GM23338 (cell line): ENCODE measurements around the gene NABP1. TPM values are rescaled to one million over a fixed set of nuclear protein-coding genes. Genes with fewer than 3 reads are reported as not detected.

ENCODE experiments used
- ATAC-seq: fragments of 200-7000 bp; cut with Tn5 transposase; 3 replicates; pipeline ENCODE4 v1.9.1; 2020
- DNase-seq: peaks from one replicate; pipeline ENCODE4 v3.0.0-alpha.2; 2015; ENCODE audit warnings: low spot score
- H2AFZ ChIP-seq: fragments of 200-600 bp; sonication (generic); 2 replicates; pipeline ENCODE4 v1.8.0; 2016; ENCODE audit warnings: antibody characterized with exemption, mild to moderate bottlenecking, moderate library complexity
- H3F3A ChIP-seq: fragments of 200-600 bp; sonication (generic); replicated peaks from 2 replicates; pipeline ENCODE4 v1.8.0; 2017; ENCODE audit warnings: antibody characterized with exemption, mixed run types, low read depth
- H3K27ac ChIP-seq: fragments of 200-600 bp; sonication (generic); 2 replicates; pipeline ENCODE4 v1.6.1; 2016; ENCODE audit warnings: low read depth
- H3K27me3 ChIP-seq: fragments of 200-600 bp; sonication (generic); 2 replicates; pipeline ENCODE4 v1.8.0; 2016; ENCODE audit warnings: mild to moderate bottlenecking, mixed run types, moderate library complexity; ENCODE audit not compliant: insufficient read depth
- H3K36me3 ChIP-seq: fragments of 200-600 bp; sonication (generic); 2 replicates; pipeline ENCODE4 v1.8.0; 2016; ENCODE audit warnings: mild to moderate bottlenecking; ENCODE audit not compliant: insufficient read depth
- H3K4me1 ChIP-seq: fragments of 200-600 bp; sonication (generic); 2 replicates; pipeline ENCODE4 v1.8.0; 2016; ENCODE audit warnings: mild to moderate bottlenecking, moderate library complexity; ENCODE audit not compliant: insufficient read depth
- H3K4me2 ChIP-seq: fragments of 200-600 bp; sonication (generic); 2 replicates; pipeline ENCODE4 v1.7.1; 2017; ENCODE audit warnings: mixed run types
- H3K4me3 ChIP-seq: fragments of 200-600 bp; sonication (generic); 2 replicates; pipeline ENCODE4 v1.6.1; 2016; ENCODE audit warnings: mixed run types
- H3K79me2 ChIP-seq: fragments of 200-600 bp; sonication (generic); replicated peaks from 2 replicates; pipeline ENCODE4 v1.8.0; 2017; ENCODE audit warnings: mild to moderate bottlenecking; ENCODE audit not compliant: insufficient read depth
- H3K9me2 ChIP-seq: fragments of 200-600 bp; sonication (generic); 2 replicates; pipeline ENCODE4 v1.8.0; 2017; ENCODE audit not compliant: insufficient read depth
- H4K20me1 ChIP-seq: fragments of 200-600 bp; sonication (generic); replicated peaks from 2 replicates; pipeline ENCODE4 v1.8.0; 2017; ENCODE audit warnings: mild to moderate bottlenecking; ENCODE audit not compliant: insufficient read depth
- H3K27ac Mint-ChIP-seq: 2 replicates; pipeline ENCODE4 v1.8.0; 2020; ENCODE audit warnings: inconsistent platforms, mild to moderate bottlenecking, moderate library complexity, mixed read lengths
- H3K27me3 Mint-ChIP-seq: 3 replicates; pipeline ENCODE4 v1.8.0; 2022; ENCODE audit warnings: low read depth, mild to moderate bottlenecking, moderate library complexity, mixed read lengths, inconsistent platforms; ENCODE audit not compliant: insufficient read depth, poor library complexity
- H3K36me3 Mint-ChIP-seq: 3 replicates; pipeline ENCODE4 v1.8.0; 2021; ENCODE audit warnings: low read depth, mild to moderate bottlenecking, inconsistent platforms, moderate library complexity, mixed read lengths
- H3K4me1 Mint-ChIP-seq: 3 replicates; pipeline ENCODE4 v1.8.0; 2020; ENCODE audit warnings: mild to moderate bottlenecking, inconsistent platforms, mixed read lengths
- H3K4me3 Mint-ChIP-seq: 3 replicates; pipeline ENCODE4 v1.8.0; 2021; ENCODE audit warnings: moderate library complexity, mild to moderate bottlenecking, inconsistent platforms, mixed read lengths
- H3K9me3 Mint-ChIP-seq: 3 replicates; pipeline ENCODE4 v1.8.0; 2020; ENCODE audit warnings: moderate library complexity, mild to moderate bottlenecking, inconsistent platforms, mixed read lengths
- CREB1 ChIP-seq: fragments of 250-450 bp; sonication (Bioruptor Pico); IDR thresholded peaks from 2 replicates; pipeline ENCODE4 v1.5.0; 2020; ENCODE audit warnings: low read depth, mild to moderate bottlenecking, moderate library complexity
- CTCF ChIP-seq, 2 experiments: fragments of 200-600 bp in 1 of 2; sonication (generic) in 1 of 2; conservative IDR thresholded peaks; 2 replicates each; pipeline versions ENCODE4 v1.5.1 to v1.6.1; 2016 to 2017; ENCODE audit warnings: antibody characterized with exemption in 2 of 2, low read depth in 2 of 2, mild to moderate bottlenecking in 2 of 2, moderate library complexity in 1 of 2
- ETS1 ChIP-seq: IDR thresholded peaks from 2 replicates; pipeline ENCODE4 v1.6.1; 2016; ENCODE audit warnings: antibody characterized with exemption
- EZH2 ChIP-seq: fragments of 200-600 bp; sonication (generic); IDR thresholded peaks from one replicate; pipeline ENCODE4 v1.8.0; 2017; ENCODE audit warnings: antibody characterized with exemption, mild to moderate bottlenecking, low read depth; ENCODE audit not compliant: unreplicated experiment
- EZH2phosphoT487 ChIP-seq: fragments of 200-600 bp; sonication (generic); IDR thresholded peaks from one replicate; pipeline ENCODE4 v1.8.1; 2018; ENCODE audit warnings: antibody characterized with exemption; ENCODE audit not compliant: unreplicated experiment
- JUNB ChIP-seq: IDR thresholded peaks from one replicate; pipeline ENCODE4 v1.6.1; 2016; ENCODE audit warnings: antibody characterized with exemption; ENCODE audit not compliant: unreplicated experiment
- NANOG ChIP-seq: IDR thresholded peaks from 2 replicates; pipeline ENCODE4 v1.6.1; 2016; ENCODE audit warnings: antibody characterized with exemption, borderline replicate concordance
- POLR2AphosphoS5 ChIP-seq: IDR thresholded peaks from 2 replicates; pipeline ENCODE4 v1.6.1; 2016; ENCODE audit warnings: antibody characterized with exemption, low read depth
- REST ChIP-seq: IDR thresholded peaks from one replicate; pipeline ENCODE4 v1.6.1; 2018; ENCODE audit warnings: antibody characterized with exemption; ENCODE audit not compliant: unreplicated experiment
- STAT1 ChIP-seq: IDR thresholded peaks from one replicate; pipeline ENCODE4 v1.6.1; 2016; ENCODE audit warnings: antibody characterized with exemption; ENCODE audit not compliant: unreplicated experiment
- ZNF114 ChIP-seq: fragments of 250-450 bp; sonication (Bioruptor Pico); IDR thresholded peaks from 2 replicates; pipeline ENCODE4 v1.5.0; 2020; ENCODE audit warnings: mild to moderate bottlenecking, moderate library complexity
- ZNF331 ChIP-seq: fragments of 250-450 bp; sonication (Bioruptor Pico); IDR thresholded peaks from 2 replicates; pipeline ENCODE4 v1.5.0; 2020; ENCODE audit warnings: low read depth, mild to moderate bottlenecking, moderate library complexity
- ZNF462 ChIP-seq: fragments of 250-450 bp; sonication (Bioruptor Pico); IDR thresholded peaks from 2 replicates; pipeline ENCODE4 v1.5.0; 2020; ENCODE audit warnings: mild to moderate bottlenecking, moderate library complexity
- polyA plus RNA-seq: library from polyadenylated mRNA; unstranded; fragments of >200 nt; fragmentation: Nextera tagmentation; extraction: Ambion mirVana; gene quantifications from 2 replicates; pipeline ENCODE4 v1.2.1, GENCODE V29; 2016
- total RNA-seq: library from RNA; depleted of rRNA; stranded (reverse); fragments of >200 nt; shearing (Covaris generic); gene quantifications from 2 replicates; pipeline ENCODE4 v1.2.3, GENCODE V29; 2014

NABP1 gene
- total and polyA plus RNA-seq, 2 experiments from 2014 or later = 5.2 to 5.6 TPM

GRCh38 chr2:191691898-191692297 is 14.0 kb downstream of the NABP1 start:
- H3K9me3 Mint-ChIP-seq = no peaks in the 10 kb centered on the region; the same call in 2 of the 3 replicates
- H3K4me1 ChIP-seq = no peaks in the 10 kb centered on the region; the same call in 1 of the 2 replicates
- no peak overlapping the region for H3K27ac Mint-ChIP-seq
- TF ChIP-seq EZH2phosphoT487 (no peak), ZNF114 (CRISPR knock-in tag) (no peak), CTCF (conservative IDR thresholded peaks at IDR 0.05; ENCODE audit: low read depth in 2 of 2) (no peak), EZH2 (no peak), JUNB (no peak), ZNF462 (CRISPR knock-in tag) (no peak), CREB1 (CRISPR knock-in tag) (no peak), ZNF331 (CRISPR knock-in tag) (no peak), STAT1 (no peak), ETS1 (no peak), POLR2AphosphoS5 (no peak), REST (no peak), NANOG (no peak)
- no peak overlapping the region for H3K4me2 ChIP-seq
- H3K36me3 ChIP-seq = no peaks in the 10 kb centered on the region
- no peak overlapping the region for H3K27ac ChIP-seq
- DNase-seq (no peak), ATAC-seq (no peak)
- no peaks in the 10 kb centered on the region for H3K79me2 ChIP-seq
- H3K4me3 Mint-ChIP-seq = no peak overlapping the region
- H3F3A ChIP-seq = no peaks in the 10 kb centered on the region
- no peak overlapping the region for H2AFZ ChIP-seq
- H3K9me2 ChIP-seq = no peaks in the 10 kb centered on the region
- no peak overlapping the region for H3K4me3 ChIP-seq
- H3K36me3 Mint-ChIP-seq = no peaks in the 10 kb centered on the region
- no peaks in the 10 kb centered on the region for H3K27me3 ChIP-seq
- peaks cover 8% of the 10 kb centered on the region; the same call in 2 of the 3 replicates for H3K4me1 Mint-ChIP-seq
- H3K27me3 Mint-ChIP-seq = peaks cover 3% of the 10 kb centered on the region
- no peaks in the 10 kb centered on the region for H4K20me1 ChIP-seq
